Measurements from ENCODE around the gene TMEM108.

DNA sequence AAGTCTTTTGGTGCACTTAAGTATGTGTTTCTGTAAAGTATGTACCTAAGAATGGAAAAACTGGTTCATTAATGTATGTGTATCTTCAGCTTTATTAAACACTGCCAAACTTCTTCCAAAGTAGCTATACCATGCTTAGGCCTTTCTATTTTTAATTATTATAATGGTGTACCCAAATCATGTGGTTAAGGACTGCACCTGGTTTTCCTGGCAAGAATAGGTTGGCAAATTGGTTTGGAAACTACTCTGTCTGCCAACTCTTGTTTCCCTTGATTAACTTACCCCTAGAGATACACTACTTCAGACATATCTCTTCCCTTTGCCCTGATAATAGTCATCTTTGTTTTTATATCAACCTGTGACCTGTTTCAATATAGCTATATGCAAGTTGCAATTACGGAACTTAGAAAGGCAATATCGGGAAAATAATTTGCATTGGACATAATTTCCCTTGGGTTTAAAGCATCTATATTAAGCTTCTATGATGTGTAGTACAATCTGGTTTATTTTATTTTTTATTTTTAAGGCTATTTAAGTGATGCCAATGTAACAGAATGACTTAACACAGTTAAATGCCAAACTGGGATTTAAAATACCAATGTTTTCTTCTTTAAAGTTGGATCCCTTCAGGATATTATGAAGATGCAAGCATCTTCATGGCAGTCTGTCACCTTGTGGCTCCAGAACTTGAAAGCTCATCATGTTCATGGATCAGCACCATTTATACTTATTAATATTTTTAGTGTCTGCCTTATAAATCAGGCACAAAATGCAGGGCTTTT lies 40.6 kb upstream of the TMEM108 start:
- no peak for TF ChIP-seq EZH2 (IDR thresholded peaks at IDR 0.05)
- no peak for TF ChIP-seq POLR2AphosphoS5 (IDR thresholded peaks at IDR 0.05; ENCODE audit: borderline replicate concordance, low read depth, low read length)
- TF ChIP-seq FOXP2 (optimal IDR thresholded peaks at IDR 0.05; ENCODE audit: control extremely low read depth, extremely low read length, insufficient read depth) = no peak
